NCI-H2081 (cell line): ENCODE measurements around the gene KRT85.
"Not testable (repeated sequence)": the region's sequence is repeated elsewhere in the genome, so short reads cannot be mapped to it uniquely, and the experiment has no call there.

Source experiments
- DNase-seq, 2 experiments: peaks; one replicate each; lab custom pipeline; 2025; lab: John Stamatoyannopoulos, UW

The KRT85 gene

DNA sequence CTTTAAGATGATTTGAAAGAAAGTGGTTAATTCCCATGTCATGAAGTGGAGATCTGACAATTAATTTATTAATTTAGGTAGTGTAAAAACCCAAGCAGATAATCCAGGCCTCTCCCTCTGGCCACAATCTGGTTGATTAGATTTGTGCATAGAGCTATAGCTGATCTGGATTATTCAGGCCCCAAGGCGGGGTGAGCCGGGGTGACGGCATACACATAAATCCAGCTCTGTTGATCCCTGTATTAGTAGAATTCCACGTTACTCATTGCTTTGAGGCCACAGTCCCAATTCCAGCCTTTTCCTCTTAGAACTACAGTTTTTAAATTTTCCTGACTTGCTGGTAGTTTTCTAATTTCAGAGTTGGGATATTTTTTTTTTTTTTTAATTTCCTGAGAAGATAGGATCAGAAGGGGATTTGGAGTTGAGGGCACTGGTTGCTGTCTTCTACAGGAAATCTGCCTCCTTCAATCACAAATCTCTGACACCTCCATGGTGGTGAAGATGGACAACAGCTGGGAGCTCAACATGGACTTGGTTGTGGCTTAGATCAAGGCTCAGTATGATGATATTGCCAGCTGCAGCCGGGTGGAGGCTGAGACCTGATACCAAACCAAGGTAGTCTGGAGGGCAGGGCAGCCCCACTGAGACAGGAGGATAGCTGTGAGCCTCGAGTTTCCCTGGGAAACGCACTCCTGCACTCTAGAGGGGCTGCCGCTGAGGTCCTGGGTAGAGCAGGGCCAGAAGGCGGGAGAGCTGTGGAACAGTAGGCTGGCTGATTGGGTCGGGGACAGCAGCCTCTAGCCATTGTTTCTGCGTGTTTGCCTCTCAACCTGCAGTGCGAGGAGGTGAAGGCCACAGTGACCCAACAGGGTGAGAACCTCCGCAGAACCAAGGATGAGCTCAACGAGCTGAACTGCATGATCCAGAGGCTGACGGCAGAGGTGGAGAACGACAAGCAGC is 19.4 kb downstream of the KRT85 start:
- DNase-seq = no peak

DNA sequence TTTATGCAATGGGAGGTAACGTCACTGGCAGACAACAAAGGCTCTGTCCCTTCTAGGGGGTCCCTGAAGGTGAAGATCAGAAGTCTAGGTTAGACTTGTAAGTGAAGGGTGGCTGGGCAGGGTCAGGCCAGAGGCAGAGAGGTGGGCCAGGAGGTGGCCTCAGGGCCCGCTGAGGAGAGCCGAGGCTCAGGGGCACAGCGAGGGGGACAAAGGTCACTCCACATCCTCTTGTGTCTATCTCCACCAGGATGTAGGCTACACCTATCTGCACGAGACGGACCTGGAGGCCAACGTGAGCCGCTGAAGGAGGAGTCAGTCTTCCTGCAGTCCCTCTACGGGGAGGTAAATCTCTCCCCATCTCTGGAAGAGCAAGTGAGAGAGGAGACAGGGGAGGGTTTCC is 20.3 kb downstream of the KRT85 start:
- no peak for DNase-seq

DNA sequence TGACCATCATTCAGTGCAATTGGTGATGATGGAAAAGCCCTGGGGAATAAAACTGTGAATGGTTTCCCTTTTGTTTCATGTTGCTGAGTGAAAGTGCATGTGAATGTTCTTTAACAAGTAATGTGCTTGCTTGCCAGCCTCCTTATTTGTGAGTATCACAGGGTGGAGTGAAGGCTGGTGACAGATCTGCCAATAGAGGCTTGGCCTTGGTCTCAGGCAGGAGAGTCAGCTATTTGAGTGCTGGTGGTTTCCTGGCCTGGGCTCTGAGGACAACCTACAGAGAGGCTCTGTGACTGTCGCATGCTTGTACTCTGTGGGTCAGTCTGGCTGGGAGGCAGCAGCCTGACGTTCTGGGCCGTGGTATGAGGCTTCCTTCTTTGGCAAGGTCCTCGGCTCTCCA is 20.7 kb downstream of the KRT85 start:
- DNase-seq = no peak

DNA sequence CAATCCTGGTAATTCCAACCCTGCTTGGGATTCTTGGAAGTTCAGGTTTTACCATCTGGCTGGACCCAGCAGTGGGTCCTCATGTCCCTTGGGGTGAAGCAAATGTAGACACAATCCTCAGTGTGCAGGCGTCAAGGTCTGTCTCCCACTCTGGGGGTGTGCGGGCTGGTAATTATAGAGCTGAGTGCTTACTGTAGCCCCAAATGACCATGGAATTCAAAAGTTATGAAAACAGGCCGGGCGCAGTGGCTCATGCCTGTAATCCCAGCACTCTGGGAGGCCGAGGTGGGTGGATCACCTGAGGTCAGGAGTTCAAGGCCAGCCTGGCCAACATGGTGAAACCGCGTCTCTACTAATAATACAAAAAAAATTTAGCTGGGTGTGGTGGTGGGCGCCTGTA is 22.2 kb downstream of the KRT85 start:
- DNase-seq = not testable (repeated sequence)

DNA sequence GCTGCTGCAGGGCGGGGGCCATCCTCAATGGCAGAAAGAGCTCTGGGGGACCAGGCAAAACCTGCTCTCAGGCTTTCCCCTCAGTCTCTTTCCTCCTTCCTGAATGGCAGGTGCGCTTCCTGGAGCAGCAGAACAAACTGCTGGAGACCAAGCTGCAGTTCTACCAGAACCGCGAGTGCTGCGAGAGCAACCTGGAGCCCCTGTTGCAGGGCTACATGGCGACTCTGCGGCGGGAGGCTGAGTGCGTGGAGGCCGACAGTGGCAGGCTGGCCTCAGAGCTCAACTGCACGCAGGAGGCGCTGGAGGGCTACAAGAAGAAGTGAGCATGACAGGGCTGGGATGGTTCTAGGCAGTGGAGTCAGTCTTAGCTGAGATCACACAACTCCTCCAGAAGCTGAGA is 23.2 kb downstream of the KRT85 start:
- DNase-seq = no peak

DNA sequence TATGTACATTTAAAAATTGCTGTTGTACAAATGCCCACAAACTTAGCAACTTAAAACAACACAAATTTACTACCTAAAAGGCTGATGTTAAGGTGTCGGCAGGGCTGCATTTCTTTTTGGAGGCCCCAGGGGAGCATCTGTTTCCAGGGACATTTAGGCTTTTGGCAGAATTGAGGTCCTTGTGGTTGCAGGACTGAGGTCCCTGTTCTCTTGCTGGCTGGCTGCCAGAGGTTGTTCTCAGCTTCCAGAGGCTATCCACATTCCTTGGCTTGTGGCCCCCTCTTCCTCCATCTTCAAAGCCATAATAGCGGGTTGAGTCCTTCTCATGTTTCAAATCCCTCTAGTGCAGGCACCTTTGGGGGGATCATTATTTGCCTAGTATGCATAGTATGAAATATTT is 23.7 kb downstream of the KRT85 start:
- no peak for DNase-seq

DNA sequence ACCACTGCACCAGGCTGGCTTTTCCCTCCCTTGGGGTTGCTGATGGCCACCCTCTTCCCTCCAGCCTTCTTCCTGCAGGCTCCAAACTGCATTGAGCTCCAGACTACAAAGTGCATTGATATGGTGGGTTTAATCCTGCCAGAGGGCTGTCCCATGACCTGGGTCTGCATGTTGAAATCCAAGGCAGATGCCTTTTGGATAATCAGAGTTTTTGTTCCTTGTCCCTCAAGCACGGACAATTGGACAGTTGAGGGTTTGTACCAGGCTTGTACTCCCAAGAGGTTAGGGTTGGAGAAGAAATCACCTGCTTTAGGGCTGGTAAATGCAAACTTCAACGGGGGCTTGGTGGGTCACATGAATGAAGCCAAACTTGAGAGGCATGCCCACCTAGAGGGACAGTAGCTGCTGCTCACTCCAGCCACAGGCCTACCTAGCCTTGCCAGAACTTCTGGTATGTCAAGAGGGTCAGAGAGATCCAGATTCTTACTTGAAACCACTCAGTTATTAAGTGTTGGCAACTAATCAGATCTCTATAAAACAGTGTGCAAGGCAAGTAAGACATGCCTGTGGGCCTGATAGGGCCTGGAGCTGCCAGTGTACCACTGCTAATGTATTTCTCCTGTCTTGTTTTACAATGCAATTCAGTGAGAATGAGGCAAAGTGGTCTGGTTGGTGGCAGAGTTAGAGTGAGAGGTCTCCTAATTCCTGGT is 24.3 kb downstream of the KRT85 start:
- no peak for DNase-seq

DNA sequence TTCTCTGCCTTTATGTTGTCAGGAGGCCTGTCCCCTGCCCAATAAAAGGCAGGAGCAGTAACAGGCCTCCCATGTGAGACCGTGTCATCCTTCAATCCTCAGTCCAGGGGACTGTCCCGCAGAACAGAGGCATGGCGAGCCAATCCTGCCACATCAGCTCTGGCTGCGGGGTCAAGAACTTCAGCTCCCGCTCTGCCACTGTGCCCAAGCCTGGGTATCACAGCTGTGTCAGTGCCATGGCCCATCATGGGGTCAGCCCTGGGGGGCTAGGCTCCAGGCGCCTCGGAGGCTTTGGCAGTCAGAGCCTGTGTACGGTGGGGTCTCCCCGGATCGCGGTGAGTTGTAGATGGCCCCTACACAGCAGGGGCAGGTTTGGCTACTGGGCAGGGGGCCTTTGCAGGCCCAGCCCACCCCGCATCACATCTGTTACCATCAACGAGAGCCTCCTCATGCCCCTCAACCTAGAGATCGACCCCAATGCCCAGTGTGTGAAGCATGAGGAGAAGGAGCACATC is 26.2 kb downstream of the KRT85 start:
- DNase-seq = no peak

DNA sequence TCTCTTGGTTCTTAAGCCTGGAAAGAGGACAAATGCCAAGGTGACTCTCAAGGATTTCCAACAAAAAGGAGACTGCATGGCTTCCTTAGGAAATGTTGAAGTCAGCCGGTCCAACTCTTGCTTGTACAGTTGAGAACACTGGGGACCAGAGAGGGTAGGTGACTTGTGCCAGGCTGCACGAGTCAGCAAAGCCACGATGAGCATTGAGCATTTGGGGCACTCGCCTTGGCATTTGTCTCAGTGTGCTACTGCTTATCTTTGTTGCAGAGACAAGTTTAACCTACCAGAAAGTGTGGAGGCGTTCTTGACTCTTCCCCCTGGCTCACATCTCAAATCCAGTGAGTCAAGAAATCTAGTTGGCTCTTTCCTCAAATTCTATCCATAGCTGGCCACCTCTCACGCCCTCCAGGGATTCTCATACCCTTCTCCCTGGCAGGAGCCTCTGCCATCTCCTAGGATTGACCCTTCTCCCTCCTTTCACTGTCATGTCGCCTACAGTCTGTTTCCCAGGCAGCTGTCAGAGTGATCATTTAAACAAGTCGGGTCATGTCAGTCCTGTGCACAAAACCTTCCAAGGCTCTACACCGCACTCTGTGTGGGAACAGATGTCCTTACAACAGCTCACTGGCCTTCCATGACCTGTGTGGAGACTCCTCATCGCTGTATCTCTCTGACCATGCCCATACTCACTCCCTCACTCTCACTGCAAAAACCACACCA is 28.9 kb downstream of the KRT85 start:
- DNase-seq = no peak

DNA sequence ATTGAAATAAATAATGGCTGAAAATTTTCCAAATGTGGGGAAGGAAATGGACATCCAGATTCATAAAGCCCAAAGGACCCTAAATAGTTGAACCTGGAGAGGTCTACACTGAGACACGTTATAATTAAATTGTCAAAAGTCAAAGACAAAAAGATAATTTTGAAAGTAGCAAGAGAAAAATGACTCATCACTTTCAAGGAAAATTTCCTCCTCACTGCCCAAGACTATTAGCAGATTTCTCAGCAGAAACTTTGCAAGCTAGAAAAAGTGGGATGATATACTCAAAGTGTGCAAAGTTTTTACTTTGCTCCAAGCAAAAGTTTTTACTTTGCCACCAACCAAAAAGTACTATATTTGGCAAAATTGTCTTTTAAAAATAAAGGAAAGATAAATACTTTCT is 30.2 kb downstream of the KRT85 start:
- DNase-seq = no peak

DNA sequence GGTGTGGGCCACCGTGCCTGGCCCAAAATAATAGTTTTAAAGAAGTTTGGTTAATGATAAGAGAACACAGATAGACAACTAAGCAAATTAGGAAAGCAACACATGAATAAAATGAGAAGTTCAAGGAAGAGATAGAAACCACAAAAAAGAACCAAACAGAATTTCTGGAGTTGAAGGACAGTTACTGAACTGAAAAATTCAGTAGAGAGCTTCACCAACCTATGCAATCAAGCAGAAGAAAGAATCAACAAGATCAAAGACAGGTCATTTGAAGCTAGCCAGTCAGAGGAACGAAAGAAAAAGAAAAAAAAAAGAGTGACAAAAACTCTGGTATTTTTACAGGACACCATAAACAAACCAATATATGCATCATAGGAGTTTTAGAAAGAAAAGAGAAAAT is 30.6 kb downstream of the KRT85 start:
- DNase-seq = no peak

DNA sequence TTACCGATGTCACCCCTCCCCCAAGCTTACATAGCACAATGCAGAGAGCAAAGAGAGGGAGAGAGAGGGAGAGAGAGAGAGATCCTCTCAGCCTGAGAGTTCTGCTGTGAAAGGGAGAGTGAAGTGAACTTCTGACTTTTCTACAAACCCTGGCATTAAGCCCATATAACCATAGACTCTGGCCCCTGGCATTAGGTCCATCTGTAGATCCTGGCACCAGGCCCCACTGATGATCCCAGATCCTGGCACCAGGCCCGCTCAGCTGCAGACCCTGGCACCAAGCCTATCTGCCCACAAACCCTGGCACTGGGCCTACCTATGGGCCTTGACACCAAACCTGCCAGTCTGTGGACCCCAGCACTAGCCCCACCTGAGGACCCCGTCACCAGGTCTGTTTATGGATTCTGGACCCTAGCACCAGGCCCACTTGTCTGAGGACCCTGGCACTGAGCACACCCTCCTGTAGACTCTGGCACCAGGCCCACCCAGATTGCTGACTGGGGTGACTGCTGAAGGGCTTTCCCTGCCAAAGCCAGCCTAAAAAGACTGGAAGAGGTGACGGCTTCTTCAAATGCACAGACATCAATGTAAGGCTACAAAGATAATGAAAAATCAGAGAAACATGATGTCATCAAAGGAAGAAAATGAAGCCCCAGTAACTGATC is 31.6 kb downstream of the KRT85 start:
- peak; percentile 66 to 80 for DNase-seq

DNA sequence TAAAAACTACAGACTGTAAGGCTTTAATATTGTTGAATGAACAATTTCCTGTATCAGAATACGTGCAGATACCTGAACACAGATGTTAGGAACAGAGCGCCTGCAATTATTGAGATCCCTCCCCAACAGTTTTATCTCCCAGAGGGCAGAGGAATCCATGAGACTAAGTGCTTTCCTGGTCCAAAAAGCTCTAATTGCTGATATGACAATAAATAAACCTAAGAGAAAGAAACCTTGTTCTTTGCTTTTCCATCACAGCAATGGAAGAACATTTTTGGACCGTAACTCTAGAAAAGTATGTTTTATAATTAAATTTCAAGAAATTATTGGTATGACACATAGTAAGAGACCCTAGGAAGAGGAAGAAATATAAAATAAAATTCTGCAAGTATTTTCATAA is 33.1 kb downstream of the KRT85 start:
- DNase-seq = no peak

DNA sequence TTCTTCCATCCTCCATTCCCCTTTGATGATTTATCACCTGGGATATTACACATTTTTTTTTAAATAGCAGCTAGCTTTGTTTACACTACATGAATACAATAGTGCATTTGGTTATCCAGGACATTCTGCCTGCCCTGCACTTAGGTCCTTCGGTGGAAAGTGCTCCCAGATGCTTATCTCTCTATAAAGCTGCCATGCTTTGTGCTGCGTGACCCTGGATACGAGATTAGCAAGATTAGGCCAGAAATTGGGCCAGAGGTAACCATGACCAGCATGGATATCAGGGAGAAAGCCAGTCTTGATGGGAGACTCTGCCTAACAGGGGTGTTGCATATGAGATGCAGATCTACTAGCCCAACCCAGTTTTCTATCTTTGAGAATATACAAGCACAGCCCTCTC is 34.0 kb downstream of the KRT85 start:
- DNase-seq = no peak

DNA sequence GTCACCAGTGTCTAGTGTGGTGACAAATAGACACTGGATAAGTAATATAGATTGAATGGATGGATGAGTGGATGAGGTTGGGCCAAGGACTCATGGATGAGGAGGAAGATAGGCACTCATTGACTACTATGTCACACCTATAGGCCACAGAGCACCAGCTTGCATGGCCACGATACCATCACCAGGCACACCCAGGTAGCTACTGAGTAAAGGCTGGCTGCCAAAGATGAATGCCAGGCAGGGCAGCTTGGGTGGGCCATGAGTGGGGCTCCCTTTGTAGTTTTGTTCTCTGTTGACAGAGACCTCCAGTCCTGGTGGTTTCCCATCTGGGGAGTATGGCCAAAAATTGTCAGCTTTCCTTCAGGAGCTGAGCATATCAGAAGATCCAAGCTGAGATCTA is 34.9 kb downstream of the KRT85 start:
- DNase-seq = no peak

DNA sequence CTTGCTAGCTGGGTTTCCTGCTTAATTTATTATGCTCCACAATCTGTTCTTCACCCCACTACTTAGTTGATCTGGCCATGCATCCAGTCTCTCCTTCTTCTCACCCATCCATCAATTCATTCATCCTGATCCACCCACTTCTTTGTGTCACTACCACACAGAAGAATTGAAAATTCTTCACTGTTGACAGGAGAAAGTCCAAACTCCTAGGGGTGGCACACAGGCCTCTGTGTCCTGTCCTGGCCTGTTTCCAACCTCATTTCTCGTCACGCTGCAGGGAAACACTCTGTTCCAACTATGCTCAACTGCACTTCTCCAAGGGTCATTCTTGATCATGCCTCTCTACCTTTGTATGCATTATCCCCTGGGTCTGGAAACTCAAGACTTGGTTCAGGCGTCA is 35.4 kb downstream of the KRT85 start:
- DNase-seq = no peak

DNA sequence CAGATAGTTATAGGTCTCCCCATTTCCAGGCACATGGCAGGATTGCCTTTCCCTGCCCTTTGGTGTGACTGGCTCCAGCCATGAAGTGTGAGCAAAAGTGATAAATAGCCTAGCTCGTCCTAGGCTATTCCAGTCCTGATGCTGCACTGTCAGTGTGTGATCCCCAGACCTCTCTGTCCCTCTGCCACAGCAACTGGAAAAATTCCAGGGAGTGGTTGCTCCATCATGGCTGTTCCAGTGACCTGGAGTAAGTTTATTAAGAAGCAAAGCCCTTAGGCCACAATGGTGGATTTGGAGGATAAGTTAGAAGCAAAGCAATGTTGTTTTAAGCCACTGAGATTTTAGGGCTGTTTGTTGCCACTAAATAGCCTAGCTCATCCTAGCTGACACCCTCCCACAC is 36.2 kb downstream of the KRT85 start:
- no peak for DNase-seq

DNA sequence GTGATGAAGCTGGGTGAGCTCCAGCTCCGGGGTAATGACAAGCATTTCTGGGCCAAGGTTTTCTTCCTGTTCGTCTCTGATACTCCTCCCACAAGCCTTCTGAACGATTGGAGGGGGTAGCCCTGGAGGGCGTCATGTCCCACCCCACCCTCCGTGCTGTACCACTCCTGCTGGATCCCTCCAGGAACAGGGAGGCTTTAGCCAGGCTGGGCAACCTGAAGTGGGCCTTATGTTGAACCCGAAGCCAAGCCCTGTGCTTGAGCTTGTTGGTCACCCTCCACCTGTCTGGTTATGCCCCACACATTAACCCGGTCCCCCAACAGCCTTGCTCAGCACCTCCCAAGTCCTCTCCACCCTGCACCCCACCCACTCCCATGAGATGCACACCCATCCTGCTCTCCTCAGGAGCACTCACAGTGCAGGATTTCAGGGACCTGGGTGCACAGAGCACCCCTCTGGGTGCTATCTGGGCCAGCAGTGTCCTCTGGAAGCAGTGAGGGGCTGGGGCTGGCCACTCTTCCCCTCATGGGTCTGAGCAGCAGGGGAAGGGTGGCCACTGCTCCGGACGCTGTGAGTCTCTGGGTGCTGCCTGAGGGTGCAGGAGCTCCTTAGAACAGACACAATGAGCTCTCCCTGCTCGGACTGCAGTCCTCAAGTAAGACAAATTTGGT is 39.3 kb downstream of the KRT85 start:
- DNase-seq = no peak

DNA sequence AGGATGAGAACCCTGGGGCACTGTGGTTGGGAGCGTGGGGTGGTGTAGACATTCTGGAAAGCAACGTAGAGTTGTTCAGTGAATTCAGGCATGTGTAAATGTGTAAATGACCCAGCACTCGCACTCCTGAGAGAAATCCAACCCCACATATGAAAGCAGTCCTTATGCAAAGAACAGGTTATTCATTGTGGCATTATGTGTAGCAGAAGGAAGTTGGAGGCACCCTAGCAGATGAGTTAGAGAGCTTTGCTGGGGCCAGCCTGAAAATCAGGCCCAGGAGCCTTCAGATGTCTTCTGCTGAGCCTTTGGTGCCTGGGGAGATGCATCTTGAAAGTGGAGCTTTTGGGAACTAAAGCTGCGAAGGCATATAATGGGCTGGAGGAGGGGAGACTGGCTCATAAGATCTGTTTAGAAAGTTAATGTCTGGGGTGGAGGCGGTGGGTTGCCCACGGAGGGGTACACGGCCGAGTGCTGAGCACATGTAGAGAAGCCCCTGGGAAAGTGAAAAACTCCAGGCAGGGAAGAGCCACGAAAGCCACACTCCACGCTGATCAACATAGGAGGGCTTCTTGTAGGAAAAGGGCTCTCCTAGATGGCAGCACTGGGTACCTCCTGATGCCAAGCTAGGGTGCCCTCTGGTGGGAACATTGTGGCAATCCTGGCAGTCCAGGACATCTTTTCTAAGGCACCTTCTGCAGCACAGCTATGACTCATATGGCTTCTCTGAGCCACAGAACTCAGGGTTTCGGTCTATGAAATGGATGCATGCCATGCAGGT is 40.0 kb downstream of the KRT85 start:
- DNase-seq = peak; percentile 86 to 90

DNA sequence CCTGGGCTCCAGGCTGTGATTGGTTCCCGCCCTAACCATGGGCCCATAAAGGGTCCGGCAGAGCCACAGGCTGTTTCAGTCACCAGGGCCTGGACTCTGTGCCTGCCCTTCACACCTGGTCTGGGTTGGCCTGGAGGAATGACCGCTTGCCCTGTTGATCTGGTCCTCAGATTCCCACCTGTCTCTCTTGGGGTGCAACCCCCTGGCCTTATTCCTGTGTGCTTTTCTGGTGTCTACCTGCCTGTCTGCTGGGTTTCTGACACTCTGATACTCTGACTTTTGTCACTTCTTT is 43.2 kb downstream of the KRT85 start:
- DNase-seq = no peak
